Astrocyte (in vitro differentiated cells and primary cell): ENCODE data around the gene PVR. TPM values are rescaled to one million over a fixed set of nuclear protein-coding genes. Genes with fewer than 3 reads are reported as not detected.

Experiments
- DNase-seq: peaks from one replicate; pipeline ENCODE4 v3.0.0-alpha.2; 2010; ENCODE audit warnings: low read depth
- FAIRE-seq: peaks from 2 replicates; lab custom pipeline; 2011; peaks lifted over from hg19 to GRCh38; lab: Jason Lieb, UNC
- H2AFZ ChIP-seq: 2 replicates; pipeline ENCODE4 v1.6.0; 2012; ENCODE audit warnings: low read depth, low read length, inconsistent platforms
- H3K27ac ChIP-seq: 2 replicates; pipeline ENCODE4 v1.5.1; 2011; ENCODE audit warnings: low read depth, low read length, inconsistent platforms
- H3K27me3 ChIP-seq: 2 replicates; pipeline ENCODE4 v1.6.0; 2011; ENCODE audit warnings: low read length, inconsistent platforms; ENCODE audit not compliant: insufficient read depth
- H3K36me3 ChIP-seq: 2 replicates; pipeline ENCODE4 v1.5.1; 2011; ENCODE audit warnings: low read length, inconsistent platforms; ENCODE audit not compliant: insufficient read depth
- H3K4me1 ChIP-seq: 2 replicates; pipeline ENCODE4 v1.5.1; 2011; ENCODE audit warnings: low read length, inconsistent platforms; ENCODE audit not compliant: insufficient read depth
- H3K4me2 ChIP-seq: 2 replicates; pipeline ENCODE4 v1.6.0; 2012; ENCODE audit warnings: low read length, inconsistent platforms
- H3K4me3 ChIP-seq: 2 replicates; pipeline ENCODE4 v1.5.1; 2011; ENCODE audit warnings: low read depth, mild to moderate bottlenecking, low read length, inconsistent platforms; ENCODE audit not compliant: insufficient read depth
- H3K79me2 ChIP-seq: 2 replicates; pipeline ENCODE4 v1.6.0; 2012; ENCODE audit warnings: mild to moderate bottlenecking, low read length, inconsistent platforms; ENCODE audit not compliant: insufficient read depth
- H3K9ac ChIP-seq: 2 replicates; pipeline ENCODE4 v1.6.0; 2012; ENCODE audit warnings: mild to moderate bottlenecking, low read length, inconsistent platforms
- H3K9me3 ChIP-seq: 2 replicates; pipeline ENCODE4 v1.5.1; 2012; ENCODE audit warnings: low read depth, mild to moderate bottlenecking, low read length, inconsistent platforms; ENCODE audit not compliant: insufficient read depth
- H4K20me1 ChIP-seq: 2 replicates; pipeline ENCODE4 v1.6.0; 2012; ENCODE audit warnings: low read length, inconsistent platforms; ENCODE audit not compliant: insufficient read depth
- H3K27ac Mint-ChIP-seq: one replicate; pipeline ENCODE4 v1.8.0; 2021; ENCODE audit warnings: mild to moderate bottlenecking, mixed read lengths; ENCODE audit not compliant: unreplicated experiment
- H3K27me3 Mint-ChIP-seq: one replicate; pipeline ENCODE4 v1.8.0; 2021; ENCODE audit warnings: low read depth, mixed read lengths; ENCODE audit not compliant: unreplicated experiment
- H3K36me3 Mint-ChIP-seq: one replicate; pipeline ENCODE4 v1.8.0; 2021; ENCODE audit warnings: low read depth, mixed read lengths; ENCODE audit not compliant: unreplicated experiment
- H3K4me1 Mint-ChIP-seq: one replicate; pipeline ENCODE4 v1.8.0; 2021; ENCODE audit warnings: low read depth, mixed read lengths; ENCODE audit not compliant: unreplicated experiment
- H3K4me3 Mint-ChIP-seq: one replicate; pipeline ENCODE4 v1.8.0; 2021; ENCODE audit warnings: mild to moderate bottlenecking, moderate library complexity, mixed read lengths; ENCODE audit not compliant: unreplicated experiment
- H3K9me3 Mint-ChIP-seq: one replicate; pipeline ENCODE4 v1.8.0; 2021; ENCODE audit warnings: mild to moderate bottlenecking, mixed read lengths; ENCODE audit not compliant: unreplicated experiment
- EZH2 ChIP-seq: IDR thresholded peaks from 2 replicates; pipeline ENCODE4 v1.6.1; 2012; ENCODE audit warnings: mild to moderate bottlenecking, low read length, inconsistent platforms; ENCODE audit not compliant: insufficient read depth
- total RNA-seq: library from RNA; stranded (reverse); gene quantifications from 2 replicates; pipeline ENCODE4 v1.2.1, GENCODE V29; 2021
- TF ChIP-seq, protein P1 (sequence below): IDR thresholded peaks from 2 replicates; pipeline ENCODE4 v1.5.1; 2011; ENCODE audit warnings: low read depth, mild to moderate bottlenecking, inconsistent platforms, low read length, moderate library complexity; ENCODE audit not compliant: insufficient read depth

PVR gene
- total RNA-seq, 1 donor from 2014 or later: 81.6 TPM

GRCh38 chr19:44647144-44647543 is 3.4 kb downstream of the PVR start:
- peaks cover 24% of the 10 kb centered on the region for H3K4me1 ChIP-seq
- Mint-ChIP-seq H3K4me3 (no peak overlapping the region), H3K36me3 (peaks cover 20% of the 10 kb centered on the region), H3K9me3 (no peaks in the 10 kb centered on the region), H3K27ac (no peak overlapping the region), H3K27me3 (peaks cover 3% of the 10 kb centered on the region), H3K4me1 (peaks cover 2% of the 10 kb centered on the region)
- H3K9me3 ChIP-seq: no peaks in the 10 kb centered on the region
- no peak overlapping the region for H3K4me2 ChIP-seq
- H3K79me2 ChIP-seq: peaks cover 72% of the 10 kb centered on the region
- FAIRE-seq (no peak), DNase-seq (no peak)
- no peak overlapping the region for H3K9ac ChIP-seq
- H3K4me3 ChIP-seq: no peak overlapping the region
- H3K27ac ChIP-seq: no peak overlapping the region
- no peak overlapping the region for H2AFZ ChIP-seq
- peaks cover 70% of the 10 kb centered on the region for H4K20me1 ChIP-seq
- peaks cover 33% of the 10 kb centered on the region for H3K36me3 ChIP-seq
- H3K27me3 ChIP-seq: no peaks in the 10 kb centered on the region
- TF ChIP-seq EZH2: no peak
- TF ChIP-seq, protein P1, sequence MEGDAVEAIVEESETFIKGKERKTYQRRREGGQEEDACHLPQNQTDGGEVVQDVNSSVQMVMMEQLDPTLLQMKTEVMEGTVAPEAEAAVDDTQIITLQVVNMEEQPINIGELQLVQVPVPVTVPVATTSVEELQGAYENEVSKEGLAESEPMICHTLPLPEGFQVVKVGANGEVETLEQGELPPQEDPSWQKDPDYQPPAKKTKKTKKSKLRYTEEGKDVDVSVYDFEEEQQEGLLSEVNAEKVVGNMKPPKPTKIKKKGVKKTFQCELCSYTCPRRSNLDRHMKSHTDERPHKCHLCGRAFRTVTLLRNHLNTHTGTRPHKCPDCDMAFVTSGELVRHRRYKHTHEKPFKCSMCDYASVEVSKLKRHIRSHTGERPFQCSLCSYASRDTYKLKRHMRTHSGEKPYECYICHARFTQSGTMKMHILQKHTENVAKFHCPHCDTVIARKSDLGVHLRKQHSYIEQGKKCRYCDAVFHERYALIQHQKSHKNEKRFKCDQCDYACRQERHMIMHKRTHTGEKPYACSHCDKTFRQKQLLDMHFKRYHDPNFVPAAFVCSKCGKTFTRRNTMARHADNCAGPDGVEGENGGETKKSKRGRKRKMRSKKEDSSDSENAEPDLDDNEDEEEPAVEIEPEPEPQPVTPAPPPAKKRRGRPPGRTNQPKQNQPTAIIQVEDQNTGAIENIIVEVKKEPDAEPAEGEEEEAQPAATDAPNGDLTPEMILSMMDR: no peak

DNA sequence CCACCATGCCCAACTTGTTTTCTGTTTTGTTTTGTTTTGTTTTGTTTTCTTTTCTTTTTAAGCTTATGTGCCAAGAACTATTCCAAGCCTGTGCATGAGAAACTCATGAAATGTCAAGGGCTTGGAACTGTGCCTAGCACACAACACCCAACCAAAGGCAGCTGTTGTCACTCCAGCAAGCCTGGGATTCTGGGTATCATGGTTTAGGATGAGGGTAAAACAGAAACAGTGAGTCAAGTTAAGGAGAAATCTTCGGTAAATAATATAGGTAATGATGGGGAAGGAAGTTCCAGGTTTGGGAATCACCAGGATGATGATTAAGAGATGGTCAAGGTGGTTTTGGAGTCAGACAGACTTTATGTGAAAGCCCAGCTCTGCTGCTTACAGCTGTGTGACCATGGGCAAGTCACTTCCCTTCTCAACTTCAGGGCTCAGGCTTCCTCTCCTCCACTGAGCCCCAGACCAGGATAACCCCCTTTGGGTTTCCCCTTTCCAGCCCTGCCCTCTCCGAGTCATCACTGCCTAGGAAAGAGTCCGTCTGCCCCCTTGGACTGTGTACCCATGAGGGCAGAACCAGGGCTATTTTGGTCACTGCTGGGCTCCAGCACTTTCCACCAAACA is 5.0 kb downstream of the PVR start:
- Histone ChIP-seq H3K27me3 (no peaks in the 10 kb centered on the region), H3K9ac (no peak overlapping the region), H3K36me3 (peaks cover 46% of the 10 kb centered on the region), H3K9me3 (no peaks in the 10 kb centered on the region), H3K4me3 (no peak overlapping the region), H4K20me1 (peaks cover 81% of the 10 kb centered on the region), H3K4me2 (peak overlapping the region; percentile 13), H3K27ac (peak overlapping the region; percentile 9), H3K79me2 (peaks cover 73% of the 10 kb centered on the region), H2AFZ (no peak overlapping the region), H3K4me1 (peaks cover 20% of the 10 kb centered on the region)
- FAIRE-seq (no peak), DNase-seq (peak; percentile 33)
- H3K4me3 Mint-ChIP-seq: no peak overlapping the region
- no peak overlapping the region for H3K27ac Mint-ChIP-seq
- peaks cover 20% of the 10 kb centered on the region for H3K36me3 Mint-ChIP-seq
- H3K9me3 Mint-ChIP-seq: no peaks in the 10 kb centered on the region
- no peaks in the 10 kb centered on the region for H3K27me3 Mint-ChIP-seq
- H3K4me1 Mint-ChIP-seq: peaks cover 2% of the 10 kb centered on the region
- no peak for TF ChIP-seq EZH2
- TF ChIP-seq, protein P1: no peak

DNA sequence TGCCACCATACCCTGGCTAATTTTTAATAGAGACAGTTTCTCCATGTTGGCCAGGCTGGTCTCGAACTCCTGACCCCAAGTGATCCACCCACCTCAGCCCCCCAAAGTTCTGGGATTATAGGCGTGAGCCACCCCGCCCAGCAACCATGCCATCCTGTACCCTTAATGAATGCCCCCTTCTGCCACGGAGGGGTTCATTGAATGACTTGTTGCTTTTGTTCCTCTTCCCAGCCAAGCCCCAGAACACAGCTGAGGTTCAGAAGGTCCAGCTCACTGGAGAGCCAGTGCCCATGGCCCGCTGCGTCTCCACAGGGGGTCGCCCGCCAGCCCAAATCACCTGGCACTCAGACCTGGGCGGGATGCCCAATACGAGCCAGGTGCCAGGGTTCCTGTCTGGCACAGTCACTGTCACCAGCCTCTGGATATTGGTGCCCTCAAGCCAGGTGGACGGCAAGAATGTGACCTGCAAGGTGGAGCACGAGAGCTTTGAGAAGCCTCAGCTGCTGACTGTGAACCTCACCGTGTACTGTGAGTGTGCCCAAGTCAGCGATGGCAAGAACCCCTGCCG is 6.0 kb downstream of the PVR start:
- Histone ChIP-seq H3K27ac (no peak overlapping the region), H3K9ac (no peak overlapping the region), H4K20me1 (peaks cover 85% of the 10 kb centered on the region), H3K4me3 (no peak overlapping the region), H3K27me3 (no peaks in the 10 kb centered on the region), H3K9me3 (no peaks in the 10 kb centered on the region), H3K36me3 (peaks cover 51% of the 10 kb centered on the region), H2AFZ (no peak overlapping the region), H3K4me1 (peaks cover 20% of the 10 kb centered on the region), H3K4me2 (no peak overlapping the region), H3K79me2 (peaks cover 64% of the 10 kb centered on the region)
- no peak for TF ChIP-seq EZH2
- TF ChIP-seq, protein P1: no peak
- DNase-seq: no peak
- H3K4me1 Mint-ChIP-seq: peaks cover 2% of the 10 kb centered on the region
- FAIRE-seq: no peak
- H3K4me3 Mint-ChIP-seq: no peak overlapping the region
- H3K27me3 Mint-ChIP-seq: no peaks in the 10 kb centered on the region
- peaks cover 23% of the 10 kb centered on the region for H3K36me3 Mint-ChIP-seq
- H3K27ac Mint-ChIP-seq: peak overlapping the region; percentile 12
- H3K9me3 Mint-ChIP-seq: no peaks in the 10 kb centered on the region
